IMR-90 (cell line): ENCODE data around the gene CELA3B. TPM values are rescaled to one million over a fixed set of nuclear protein-coding genes. Genes with fewer than 3 reads are reported as not detected.

Experiments used
- microRNA-seq, 2 experiments: library from miRNA; stranded (forward) in 1 of 2; unstranded in 1 of 2; fragments of 10-50 nt in 1 of 2; fragments of <30 nt in 1 of 2; gene quantifications in 1 of 2; microRNA quantifications in 1 of 2; one replicate each; pipeline versions ENCODE3 to v1.1.0; 2013 to 2020; ENCODE audit not compliant: insufficient read depth in 1 of 2, insufficient read length in 1 of 2, unreplicated experiment in 1 of 2
- polyA plus RNA-seq, 3 experiments: library from polyadenylated mRNA; depleted of rRNA; stranded (reverse); fragments of >200 nt; gene quantifications; 2 replicates each; pipeline ENCODE4 v1.2.3, GENCODE V29; 2012; ENCODE audit warnings: low replicate concordance in 1 of 3
- small RNA-seq, 5 experiments: library from RNA; depleted of rRNA; stranded (forward); fragments of <200 nt; gene quantifications; one replicate each; pipeline ENCODE3, GENCODE V24; 2012
- total RNA-seq: library from RNA; depleted of rRNA; stranded (reverse); fragments of >200 nt; gene quantifications from 2 replicates; pipeline ENCODE4 v1.2.3, GENCODE V29; 2012; rRNA removed

Gene CELA3B
- total and polyA plus RNA-seq, 2 of the 4 experiments (the other 2 are of a cell fraction): not detected

Small RNAs within 50 kb of the gene (microRNA-seq; reads per million reads assigned to microRNA genes)
- not detected for gene RN7SL186P (ENCODE audit: insufficient read depth, insufficient read length)
- not detected for gene RN7SL386P (ENCODE audit: insufficient read depth, insufficient read length)
- gene RNU6-1022P (ENCODE audit: insufficient read depth, insufficient read length): not detected
- gene RNU6-776P (ENCODE audit: insufficient read depth, insufficient read length): not detected

Small RNAs within 50 kb of the gene (small RNA-seq; reads per million reads assigned to genes)
- gene RN7SL186P (0 reads per million in 5 experiments), gene RN7SL386P (0 reads per million in 5 experiments), gene RNU6-1022P (0 reads per million in 5 experiments), gene RNU6-776P (0 reads per million in 5 experiments)

Other genes starting within 250 kb of the CELA3B start
- 24.7 and 47.2 TPM in 2 replicates for gene USP48, start 193.9 kb upstream of the CELA3B start, total RNA-seq
- gene USP48, start 193.9 kb upstream of the CELA3B start, polyA plus RNA-seq (2012; rRNA removed): 17.1 and 25.0 TPM in 2 replicates
- not detected in 2 replicates for gene LDLRAD2, start 164.8 kb upstream of the CELA3B start, total RNA-seq
- gene LDLRAD2, start 164.8 kb upstream of the CELA3B start, polyA plus RNA-seq (2012; rRNA removed): 0.05 TPM in 1 of 2 replicates, not detected in the other
- gene HSPG2, start 39.7 kb upstream of the CELA3B start, total RNA-seq: 15.8 and 23.3 TPM in 2 replicates
- 94.0 and 104 TPM in 2 replicates for gene HSPG2, start 39.7 kb upstream of the CELA3B start, polyA plus RNA-seq (2012; rRNA removed)
- not detected in 2 replicates for gene CELA3A, start 24.6 kb downstream of the CELA3B start, total RNA-seq
- not detected in 2 replicates for gene CELA3A, start 24.6 kb downstream of the CELA3B start, polyA plus RNA-seq (2012; rRNA removed)
- 609 and 676 TPM in 2 replicates for gene CDC42, start 75.7 kb downstream of the CELA3B start, total RNA-seq
- gene CDC42, start 75.7 kb downstream of the CELA3B start, polyA plus RNA-seq (2012; rRNA removed): 143 and 162 TPM in 2 replicates
- not detected in 2 replicates for gene WNT4, start 166.1 kb downstream of the CELA3B start, total RNA-seq
- not detected in 2 replicates for gene WNT4, start 166.1 kb downstream of the CELA3B start, polyA plus RNA-seq (2012; rRNA removed)